Measurements from ENCODE around the gene LCP2. TPM values are rescaled to one million over a fixed set of nuclear protein-coding genes. Genes with fewer than 3 reads are reported as not detected.

The LCP2 gene
- total and polyA plus RNA-seq, 2 of the 8 experiments (the other 6 are each of a cell fraction or from before 2014, with no cell fraction given), result 0.26 to 0.33 TPM

GRCh38 chr5:170338291-170338690, 40.7 kb upstream of the LCP2 start:
- no peak overlapping the region; the same call in 1 of the 2 replicates for H2BK5ac ChIP-seq (ENCODE audit: low read depth, low read length)
- H3K4me3 ChIP-seq (ENCODE audit: extremely low read depth in 1 of 4, insufficient read depth in 2 of 4, low read depth in 3 of 4, low read length in 4 of 4), result no peak overlapping the region
- no peaks in the 10 kb centered on the region for H3K36me3 ChIP-seq (ENCODE audit: control insufficient read depth in 2 of 4, insufficient read depth in 4 of 4, low read length in 3 of 4)
- peaks cover 10 to 15% of the 10 kb centered on the region in 2 experiments; a peak in 3 of 4 replicates for H3K9me3 ChIP-seq (ENCODE audit: insufficient read depth in 2 of 2, low read depth in 1 of 2, low read length in 1 of 2)
- H2BK15ac ChIP-seq (ENCODE audit: low read length), result peak overlapping the region; percentile 63; the same call in 1 of the 2 replicates
- ChIA-PET POLR2A (ENCODE audit: partially characterized antibody) (no interaction called here), CTCF (ENCODE audit: partially characterized antibody) (interaction anchor here (0.6 to 5.9 kb wide), 42 partner anchors 8 to 215 kb away, joined by 3 to 77 read pairs (median 6); no protein-coding TSS in a partner anchor)
- no peak overlapping the region for H2AFZ ChIP-seq (ENCODE audit: low read length)
- no peak overlapping the region for H3K56ac ChIP-seq (replicated peaks; ENCODE audit: insufficient read length, low read depth, low read length)
- no peak overlapping the region for H3K9ac ChIP-seq (replicated peaks in 1 of 4; ENCODE audit: extremely low read depth in 1 of 4, low read depth in 3 of 4, low read length in 3 of 4)
- H3K4me1 ChIP-seq (replicated peaks in 1 of 4; ENCODE audit: control insufficient read depth in 3 of 4, insufficient read depth in 4 of 4, low read length in 3 of 4), result peaks cover 8 to 19% (median 17%) of the 10 kb centered on the region in 4 experiments; a peak in 6 of 7 replicates
- no peak overlapping the region for H4K91ac ChIP-seq (replicated peaks; ENCODE audit: insufficient read length, low read length)
- no peak overlapping the region for H4K8ac ChIP-seq (ENCODE audit: extremely low read depth, insufficient read depth, low read length)
- no peak overlapping the region; the same call in 1 of the 2 replicates for H2BK12ac ChIP-seq (ENCODE audit: low read depth, low read length)
- TF ChIP-seq SP2 (IDR thresholded peaks at IDR 0.05; ENCODE audit: low read length), result no peak
- H4K20me1 ChIP-seq (replicated peaks in 1 of 2; ENCODE audit: control insufficient read depth in 1 of 2, insufficient read depth in 2 of 2, low read length in 2 of 2), result no peaks in the 10 kb centered on the region
- H3K23me2 ChIP-seq (ENCODE audit: low read depth, low read length), result no peaks in the 10 kb centered on the region
- H3K27me3 ChIP-seq (replicated peaks in 1 of 4; ENCODE audit: control insufficient read depth in 3 of 4, extremely low read depth in 1 of 4, insufficient read depth in 3 of 4, low read length in 3 of 4), result no peaks in the 10 kb centered on the region
- 90% methylated on average over 4 of the region's 4 CpGs; no CpG with 5 or more reads in 1 of the 2 experiments for WGBS, 2 experiments (ENCODE audit: extremely low coverage in 1 of 2, insufficient coverage in 1 of 2, insufficient read length in 1 of 2, insufficient replicate concordance in 2 of 2, low coverage in 1 of 2, low lambda C conversion rate in 2 of 2, missing lambda C conversion rate in 1 of 2)
- DNase-seq (ENCODE audit: low read depth in 1 of 2, low spot score in 2 of 2), result no peak
- no peaks in the 10 kb centered on the region for H3K79me2 ChIP-seq (ENCODE audit: control insufficient read depth in 1 of 2, insufficient read depth in 2 of 2, low read length in 2 of 2)
- no peak overlapping the region for H3K18ac ChIP-seq (ENCODE audit: extremely low read depth, low read length)
- H2AK5ac ChIP-seq (ENCODE audit: low read depth, low read length), result no peak overlapping the region
- H3K79me1 ChIP-seq (ENCODE audit: low read depth, low read length), result no peaks in the 10 kb centered on the region
- H2BK120ac ChIP-seq (replicated peaks; ENCODE audit: low read depth, low read length), result no peak overlapping the region
- FAIRE-seq, result no peak
- H3K27ac ChIP-seq (ENCODE audit: low read depth, low read length), result no peak overlapping the region
- H3K4ac ChIP-seq (replicated peaks; ENCODE audit: insufficient read length, low read depth, low read length), result no peak overlapping the region
- no peak overlapping the region for H3K14ac ChIP-seq (ENCODE audit: insufficient read length)
- no peak overlapping the region for H3K23ac ChIP-seq (ENCODE audit: insufficient read length)
- H4K5ac ChIP-seq (ENCODE audit: insufficient read length, low read depth, low read length), result no peak overlapping the region
- peak overlapping the region; percentile 64; the same call in 1 of the 2 replicates for H2BK20ac ChIP-seq (ENCODE audit: low read length)
- H3K4me2 ChIP-seq (ENCODE audit: insufficient read depth in 1 of 2, low read depth in 2 of 2, low read length in 2 of 2), result no peak overlapping the region

Measured in H1 (cell line).